Measurements from ENCODE around the gene MRPL14. TPM values are rescaled to one million over a fixed set of nuclear protein-coding genes. Genes with fewer than 3 reads are reported as not detected.

Gene MRPL14
- total RNA-seq, 4 donors from 2014 or later, result 8.8 to 36.6 (median 18.9) TPM

DNA sequence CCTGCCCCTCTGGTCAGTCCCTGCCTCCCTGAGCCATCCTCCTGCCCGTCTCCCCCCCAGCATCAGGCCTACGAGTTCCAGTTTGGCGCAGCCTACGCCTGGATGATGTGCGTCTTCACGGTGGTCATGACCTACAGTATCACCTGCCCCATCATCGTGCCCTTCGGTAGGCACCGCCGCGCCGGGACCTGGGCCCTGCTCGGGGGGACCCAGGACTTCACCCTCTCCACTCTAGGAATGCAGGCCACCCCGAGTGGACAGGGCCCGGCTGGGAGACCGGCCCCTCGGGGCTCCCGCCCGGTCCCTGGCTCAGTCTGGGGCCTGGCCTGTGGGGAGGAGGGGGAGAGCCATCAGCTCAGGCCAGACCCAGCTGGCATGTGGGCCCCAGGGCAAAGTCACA is 25.3 kb upstream of the MRPL14 start:
- WGBS, 2 donors, result 91 to 95% methylated on average over 12 to 14 of the region's 19 CpGs
- H3K27ac ChIP-seq, result no peak overlapping the region
- H3K36me3 ChIP-seq, result peaks cover 0 to 70% (median 0%) of the 10 kb centered on the region in 3 donors
- TF ChIP-seq, protein P1, sequence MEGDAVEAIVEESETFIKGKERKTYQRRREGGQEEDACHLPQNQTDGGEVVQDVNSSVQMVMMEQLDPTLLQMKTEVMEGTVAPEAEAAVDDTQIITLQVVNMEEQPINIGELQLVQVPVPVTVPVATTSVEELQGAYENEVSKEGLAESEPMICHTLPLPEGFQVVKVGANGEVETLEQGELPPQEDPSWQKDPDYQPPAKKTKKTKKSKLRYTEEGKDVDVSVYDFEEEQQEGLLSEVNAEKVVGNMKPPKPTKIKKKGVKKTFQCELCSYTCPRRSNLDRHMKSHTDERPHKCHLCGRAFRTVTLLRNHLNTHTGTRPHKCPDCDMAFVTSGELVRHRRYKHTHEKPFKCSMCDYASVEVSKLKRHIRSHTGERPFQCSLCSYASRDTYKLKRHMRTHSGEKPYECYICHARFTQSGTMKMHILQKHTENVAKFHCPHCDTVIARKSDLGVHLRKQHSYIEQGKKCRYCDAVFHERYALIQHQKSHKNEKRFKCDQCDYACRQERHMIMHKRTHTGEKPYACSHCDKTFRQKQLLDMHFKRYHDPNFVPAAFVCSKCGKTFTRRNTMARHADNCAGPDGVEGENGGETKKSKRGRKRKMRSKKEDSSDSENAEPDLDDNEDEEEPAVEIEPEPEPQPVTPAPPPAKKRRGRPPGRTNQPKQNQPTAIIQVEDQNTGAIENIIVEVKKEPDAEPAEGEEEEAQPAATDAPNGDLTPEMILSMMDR (IDR thresholded peaks at IDR 0.05), result no peak
- TF ChIP-seq EP300 (IDR thresholded peaks at IDR 0.05) (no peak), POLR2A (IDR thresholded peaks at IDR 0.05) (no peak)
- H3K9me3 ChIP-seq, result no peaks in the 10 kb centered on the region
- no peak for DNase-seq (ENCODE audit: low spot score in 2 of 2)
- no peaks in the 10 kb centered on the region for H3K27me3 ChIP-seq
- peaks cover 0 to 6% (median 0%) of the 10 kb centered on the region in 4 donors for H3K4me1 ChIP-seq
- H3K4me3 ChIP-seq, result no peak overlapping the region

DNA sequence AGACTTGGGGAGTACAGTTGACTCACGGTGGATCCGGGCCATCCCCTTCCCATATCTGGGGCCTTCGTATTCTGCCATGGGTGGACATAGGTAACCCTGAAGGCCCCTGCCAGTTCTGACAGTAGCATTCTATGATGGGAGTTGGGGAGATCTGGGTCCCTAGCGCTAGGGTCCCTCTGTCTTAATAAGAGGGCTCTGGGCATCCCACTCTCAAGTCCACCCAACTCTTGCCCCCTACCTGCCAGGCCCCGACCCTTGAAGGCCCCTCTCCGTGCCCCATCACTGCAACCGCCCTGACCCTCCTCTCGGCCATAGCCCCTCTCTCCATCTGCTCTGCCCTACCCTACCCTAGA is 24.8 kb upstream of the MRPL14 start:
- TF ChIP-seq EP300 (IDR thresholded peaks at IDR 0.05) (no peak), POLR2A (IDR thresholded peaks at IDR 0.05) (no peak)
- TF ChIP-seq, protein P1 (IDR thresholded peaks at IDR 0.05), result no peak
- Histone ChIP-seq H3K4me1 (peaks cover 0 to 6% (median 0%) of the 10 kb centered on the region in 4 donors), H3K9me3 (no peaks in the 10 kb centered on the region), H3K27ac (no peak overlapping the region), H3K36me3 (peaks cover 0 to 75% (median 0%) of the 10 kb centered on the region in 3 donors), H3K27me3 (no peaks in the 10 kb centered on the region), H3K4me3 (no peak overlapping the region)
- WGBS, 2 donors, result 48 to 52% methylated on average over 8 of the region's 8 CpGs
- DNase-seq (ENCODE audit: low spot score in 2 of 2), result no peak

DNA sequence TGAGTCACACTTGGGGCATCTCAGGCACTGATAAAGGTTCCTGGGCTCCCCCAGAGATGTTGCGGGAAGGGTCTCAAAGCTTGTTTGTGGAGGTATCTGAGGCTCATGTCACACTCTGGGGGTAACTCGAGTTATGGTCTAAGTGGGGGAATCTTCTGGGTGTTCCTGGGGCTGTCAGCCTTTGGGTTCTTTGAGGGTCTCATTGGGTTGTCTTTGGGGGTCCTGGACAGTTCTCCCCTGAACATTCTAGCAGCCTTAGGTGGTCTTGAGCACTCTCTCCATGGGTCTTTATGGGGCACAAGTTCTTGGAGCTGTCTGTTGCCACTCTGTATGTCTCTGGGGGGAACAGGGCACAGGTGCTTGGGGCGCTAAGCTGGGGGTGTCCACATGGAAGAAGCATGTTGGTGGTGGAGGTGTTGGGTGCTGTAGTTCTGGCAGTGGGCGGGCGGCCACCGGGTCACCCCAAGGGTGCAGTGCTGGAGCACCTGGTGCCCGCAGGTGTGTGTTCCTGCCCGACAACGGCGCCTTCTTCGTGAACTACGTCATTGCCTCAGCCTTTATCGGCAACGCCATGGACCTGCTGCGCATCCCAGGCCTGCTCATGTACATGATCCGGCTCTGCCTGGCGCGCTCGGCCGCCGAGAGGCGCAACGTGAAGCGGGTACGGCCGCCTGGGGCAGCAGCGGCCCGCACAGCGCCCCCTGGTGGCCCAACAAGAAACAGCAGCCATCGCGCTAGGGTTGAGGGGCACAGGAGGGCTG is 24.3 kb upstream of the MRPL14 start:
- TF ChIP-seq POLR2A (IDR thresholded peaks at IDR 0.05), result no peak
- TF ChIP-seq, protein P1 (IDR thresholded peaks at IDR 0.05), result peak; percentile 95 to 99 (median 99)
- 26 to 58% methylated on average over 12 to 23 of the region's 31 CpGs for WGBS, 2 donors
- Histone ChIP-seq H3K27ac (no peak overlapping the region), H3K9me3 (no peaks in the 10 kb centered on the region), H3K36me3 (peaks cover 0 to 77% (median 0%) of the 10 kb centered on the region in 3 donors), H3K4me3 (no peak overlapping the region), H3K27me3 (no peaks in the 10 kb centered on the region), H3K4me1 (peaks cover 0 to 6% (median 0%) of the 10 kb centered on the region in 4 donors)
- DNase-seq (ENCODE audit: low spot score in 2 of 2), result peak; percentile 48 to 51

DNA sequence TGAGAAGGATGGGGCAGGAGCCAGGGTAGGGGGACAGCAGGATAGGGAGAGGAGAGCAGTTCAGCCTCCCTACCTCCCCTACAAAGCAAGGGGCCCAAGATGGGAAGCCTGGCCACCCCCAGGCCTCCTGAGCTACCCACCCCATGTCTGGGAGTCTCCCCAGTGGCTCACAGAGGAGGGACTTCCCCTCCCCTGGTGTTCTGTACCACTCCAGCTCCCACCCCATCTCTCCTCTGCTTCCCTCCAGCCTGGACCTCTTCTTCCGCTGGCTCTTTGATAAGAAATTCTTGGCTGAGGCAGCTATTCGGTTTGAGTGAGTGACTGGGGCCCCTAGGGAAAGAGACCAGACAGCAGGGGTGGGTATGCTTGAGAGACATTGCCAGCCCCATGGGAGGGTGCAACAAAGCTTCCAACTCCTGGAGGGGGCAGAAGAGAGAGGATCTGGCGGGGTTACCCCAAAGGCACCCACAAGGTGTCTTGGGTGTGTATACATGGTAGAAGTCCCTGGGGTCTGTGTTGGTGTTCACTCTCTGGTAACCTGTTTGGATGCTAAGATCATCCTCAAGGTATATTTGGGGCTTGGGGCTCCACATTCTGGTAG is 23.2 kb upstream of the MRPL14 start:
- Histone ChIP-seq H3K27ac (no peak overlapping the region), H3K4me1 (peaks cover 0 to 6% (median 0%) of the 10 kb centered on the region in 4 donors), H3K27me3 (no peaks in the 10 kb centered on the region), H3K4me3 (no peak overlapping the region), H3K9me3 (no peaks in the 10 kb centered on the region), H3K36me3 (peaks cover 0 to 82% (median 0%) of the 10 kb centered on the region in 3 donors)
- no peak for TF ChIP-seq POLR2A (IDR thresholded peaks at IDR 0.05)
- TF ChIP-seq EP300 (IDR thresholded peaks at IDR 0.05), result no peak
- no peak for DNase-seq (ENCODE audit: low spot score in 2 of 2)
- 73 to 81% methylated on average over 3 of the region's 3 CpGs for WGBS, 2 donors

DNA sequence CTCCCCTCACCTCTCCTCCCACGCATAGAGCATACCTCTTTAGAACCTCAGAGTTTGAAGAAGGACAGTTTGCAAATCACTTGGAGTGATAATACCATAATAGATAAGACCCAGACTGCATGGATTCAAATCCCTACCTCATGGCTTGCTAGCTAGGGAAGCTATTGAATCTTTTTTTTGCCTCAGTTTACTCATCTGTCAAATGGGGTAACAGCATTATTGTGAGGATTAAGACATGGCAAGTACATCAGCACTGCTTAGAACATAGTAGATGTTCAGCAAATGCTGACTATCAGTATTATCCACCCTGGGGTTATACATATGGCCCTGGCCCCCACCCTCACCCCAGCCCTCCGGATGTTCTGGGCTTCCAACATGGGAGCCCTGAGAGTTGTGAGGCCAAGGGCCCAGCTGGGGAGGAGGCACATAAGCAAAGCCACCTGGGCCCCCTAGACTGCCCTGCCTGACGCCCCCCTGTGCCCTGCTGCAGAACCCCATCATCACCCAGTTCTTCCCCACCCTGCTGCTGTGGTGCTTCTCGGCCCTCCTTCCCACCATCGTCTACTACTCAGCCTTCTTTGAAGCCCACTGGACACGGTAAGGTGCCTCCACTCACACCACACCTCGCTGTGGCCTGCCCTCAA is 22.2 kb upstream of the MRPL14 start:
- 77 to 81% methylated on average over 7 of the region's 7 CpGs for WGBS, 2 donors
- H3K4me1 ChIP-seq, result peaks cover 0 to 6% (median 0%) of the 10 kb centered on the region in 4 donors
- no peaks in the 10 kb centered on the region for H3K27me3 ChIP-seq
- H3K27ac ChIP-seq, result no peak overlapping the region
- no peak overlapping the region for H3K4me3 ChIP-seq
- H3K36me3 ChIP-seq, result peaks cover 0 to 84% (median 0%) of the 10 kb centered on the region in 3 donors
- H3K9me3 ChIP-seq, result no peaks in the 10 kb centered on the region
- TF ChIP-seq POLR2A (IDR thresholded peaks at IDR 0.05), result no peak
- TF ChIP-seq EP300 (IDR thresholded peaks at IDR 0.05), result no peak
- TF ChIP-seq, protein P1 (IDR thresholded peaks at IDR 0.05), result no peak
- no peak for DNase-seq (ENCODE audit: low spot score in 2 of 2)

Data from tibial nerve (tissue), 4 donors.